Lower lobe of right lung (tissue), 2 donors: Measurements from ENCODE around the gene PLIN5. TPM values are rescaled to one million over a fixed set of nuclear protein-coding genes. Genes with fewer than 3 reads are reported as not detected.

Source experiments
- ATAC-seq, 2 donors: fragments of 200-7000 bp; cut with Tn5 transposase; one replicate each; pipeline ENCODE4 v1.9.1; 2020 to 2022; ENCODE audit warnings: mild to moderate bottlenecking in 2 of 2, moderate library complexity in 2 of 2
- DNase-seq: peaks from one replicate; pipeline ENCODE4 v3.0.0-alpha.2; 2020
- H3K27ac ChIP-seq: fragments of 200-600 bp; one replicate; pipeline ENCODE4 v1.8.0; 2022
- H3K27me3 ChIP-seq: fragments of 200-600 bp; one replicate; pipeline ENCODE4 v1.8.0; 2022; ENCODE audit warnings: low read depth
- H3K36me3 ChIP-seq: fragments of 200-600 bp; one replicate; pipeline ENCODE4 v1.8.0; 2022; ENCODE audit warnings: mild to moderate bottlenecking
- H3K4me1 ChIP-seq: fragments of 200-600 bp; one replicate; pipeline ENCODE4 v1.8.0; 2022
- H3K4me3 ChIP-seq: fragments of 200-600 bp; one replicate; pipeline ENCODE4 v1.8.0; 2022; ENCODE audit warnings: mild to moderate bottlenecking
- H3K9me3 ChIP-seq: fragments of 200-600 bp; one replicate; pipeline ENCODE4 v1.8.0; 2022
- intact Hi-C: fragments of 100-400 bp; cut with DNase I; formaldehyde crosslinking; loops from one replicate; pipeline ENCODE4 v1.11.0; 2022
- total RNA-seq: library from RNA; stranded (reverse); fragmentation: NEBNext Ultra II Directional; extraction: Animal tissue kit (Norgen Biotek cat#: 25700); gene quantifications from one replicate; pipeline ENCODE4 v1.2.1, GENCODE V29; 2021
- TF ChIP-seq, protein P1 (sequence below): fragments of 200-600 bp; IDR thresholded peaks from one replicate; pipeline ENCODE4 v1.8.0; 2022; ENCODE audit warnings: antibody characterized with exemption, mild to moderate bottlenecking
- donor health status: DM: no; HTN: yes; CAD: no; lungs with severe emphysema.

The PLIN5 gene
- total RNA-seq, 1 donor from 2014 or later = 19.9 TPM

- Histone ChIP-seq H3K27me3 (no peaks in the 10 kb centered on the region), H3K36me3 (peaks cover 86% of the 10 kb centered on the region), H3K27ac (no peak overlapping the region), H3K9me3 (no peaks in the 10 kb centered on the region), H3K4me1 (no peaks in the 10 kb centered on the region), H3K4me3 (no peak overlapping the region)
- TF ChIP-seq, protein P1, sequence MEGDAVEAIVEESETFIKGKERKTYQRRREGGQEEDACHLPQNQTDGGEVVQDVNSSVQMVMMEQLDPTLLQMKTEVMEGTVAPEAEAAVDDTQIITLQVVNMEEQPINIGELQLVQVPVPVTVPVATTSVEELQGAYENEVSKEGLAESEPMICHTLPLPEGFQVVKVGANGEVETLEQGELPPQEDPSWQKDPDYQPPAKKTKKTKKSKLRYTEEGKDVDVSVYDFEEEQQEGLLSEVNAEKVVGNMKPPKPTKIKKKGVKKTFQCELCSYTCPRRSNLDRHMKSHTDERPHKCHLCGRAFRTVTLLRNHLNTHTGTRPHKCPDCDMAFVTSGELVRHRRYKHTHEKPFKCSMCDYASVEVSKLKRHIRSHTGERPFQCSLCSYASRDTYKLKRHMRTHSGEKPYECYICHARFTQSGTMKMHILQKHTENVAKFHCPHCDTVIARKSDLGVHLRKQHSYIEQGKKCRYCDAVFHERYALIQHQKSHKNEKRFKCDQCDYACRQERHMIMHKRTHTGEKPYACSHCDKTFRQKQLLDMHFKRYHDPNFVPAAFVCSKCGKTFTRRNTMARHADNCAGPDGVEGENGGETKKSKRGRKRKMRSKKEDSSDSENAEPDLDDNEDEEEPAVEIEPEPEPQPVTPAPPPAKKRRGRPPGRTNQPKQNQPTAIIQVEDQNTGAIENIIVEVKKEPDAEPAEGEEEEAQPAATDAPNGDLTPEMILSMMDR = no peak
- DNase-seq (no peak), ATAC-seq (no peak)
- intact Hi-C loops = no loop called here
Measured at GRCh38 chr19:4493929-4494690, 40.9 kb downstream of the PLIN5 start.

- TF ChIP-seq, protein P1 = no peak
- no peak overlapping the region for H3K27ac ChIP-seq
- intact Hi-C loops = no loop called here
- DNase-seq = no peak
- H3K9me3 ChIP-seq = no peaks in the 10 kb centered on the region
- H3K4me3 ChIP-seq = no peak overlapping the region
- H3K4me1 ChIP-seq = no peaks in the 10 kb centered on the region
- H3K27me3 ChIP-seq = no peaks in the 10 kb centered on the region
- ATAC-seq = no peak
- H3K36me3 ChIP-seq = peaks cover 87% of the 10 kb centered on the region
Measured at GRCh38 chr19:4493104-4493928, 41.7 kb downstream of the PLIN5 start.

DNA sequence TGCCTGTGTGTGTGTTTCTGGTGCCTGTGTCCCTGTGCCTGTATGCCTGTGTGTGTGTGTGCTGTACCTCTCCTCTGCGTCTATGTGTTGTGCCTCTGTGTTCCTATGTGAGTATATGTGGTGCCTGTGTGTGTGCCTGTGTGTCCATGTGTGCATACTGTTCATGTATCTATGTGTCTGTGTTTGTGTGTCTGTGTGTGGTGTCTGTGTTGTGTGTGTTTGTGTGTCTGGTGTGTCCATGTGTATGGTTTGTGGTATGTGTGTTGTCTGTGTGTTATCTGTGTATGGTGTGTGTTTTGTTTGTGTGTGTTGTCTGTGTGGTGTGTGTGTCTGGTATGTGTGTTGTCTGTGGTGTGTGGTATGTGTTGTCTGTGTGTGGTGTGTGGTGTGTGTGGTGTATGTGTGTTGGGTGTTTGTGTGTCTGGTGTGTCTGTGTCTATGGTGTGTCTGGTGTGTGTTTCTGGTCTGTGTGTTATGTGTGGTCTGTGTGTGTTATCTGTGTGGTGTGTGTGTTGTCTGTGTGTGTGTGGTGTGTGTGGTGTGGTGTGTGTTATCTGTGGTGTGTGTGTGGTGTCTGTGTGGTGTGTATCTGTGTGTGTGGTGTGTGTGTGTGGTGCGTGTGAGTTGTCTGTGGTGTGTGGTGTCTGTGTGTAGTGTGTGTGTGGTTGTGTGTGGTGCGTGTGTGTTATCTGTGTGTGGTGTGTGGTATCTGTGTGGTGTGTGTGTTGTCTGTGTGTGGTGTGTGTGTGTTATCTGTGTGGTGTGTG, 42.5 kb downstream of the PLIN5 start:
- Histone ChIP-seq H3K4me1 (no peaks in the 10 kb centered on the region), H3K9me3 (no peaks in the 10 kb centered on the region), H3K27ac (no peak overlapping the region), H3K4me3 (no peak overlapping the region), H3K27me3 (no peaks in the 10 kb centered on the region), H3K36me3 (peaks cover 82% of the 10 kb centered on the region)
- no peak for ATAC-seq
- no peak for DNase-seq
- intact Hi-C loops = no loop called here
- TF ChIP-seq, protein P1 = no peak

DNA sequence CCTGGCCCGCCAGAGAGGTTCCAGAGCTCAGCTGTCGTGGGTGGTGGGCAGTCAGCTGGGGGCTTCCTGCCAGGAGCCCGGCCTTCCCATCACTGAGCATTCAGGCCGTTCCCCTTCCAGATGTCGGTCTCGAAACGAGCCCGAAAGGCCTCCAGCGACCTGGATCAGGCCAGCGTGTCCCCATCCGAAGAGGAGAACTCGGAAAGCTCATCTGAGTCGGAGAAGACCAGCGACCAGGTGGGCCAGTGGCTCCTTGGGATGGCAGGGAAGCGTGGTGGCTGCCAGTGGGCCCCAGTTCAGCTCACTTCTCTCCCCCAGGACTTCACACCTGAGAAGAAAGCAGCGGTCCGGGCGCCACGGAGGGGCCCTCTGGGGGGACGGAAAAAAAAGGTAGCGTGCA, 43.6 kb downstream of the PLIN5 start:
- Histone ChIP-seq H3K4me1 (no peaks in the 10 kb centered on the region), H3K36me3 (peaks cover 75% of the 10 kb centered on the region), H3K9me3 (no peaks in the 10 kb centered on the region), H3K27me3 (no peaks in the 10 kb centered on the region), H3K27ac (no peak overlapping the region), H3K4me3 (no peak overlapping the region)
- ATAC-seq (no peak), DNase-seq (no peak)
- intact Hi-C loops = no loop called here
- TF ChIP-seq, protein P1 = no peak

GRCh38 chr19:4488496-4488895, 46.5 kb downstream of the PLIN5 start:
- DNase-seq (no peak), ATAC-seq (no peak)
- no peaks in the 10 kb centered on the region for H3K27me3 ChIP-seq
- peaks cover 53% of the 10 kb centered on the region for H3K36me3 ChIP-seq
- H3K9me3 ChIP-seq = no peaks in the 10 kb centered on the region
- H3K27ac ChIP-seq = no peak overlapping the region
- TF ChIP-seq, protein P1 = no peak
- H3K4me3 ChIP-seq = no peak overlapping the region
- intact Hi-C loops = no loop called here
- H3K4me1 ChIP-seq = no peaks in the 10 kb centered on the region
